Measurements from ENCODE around the gene SERPINH1. TPM values are rescaled to one million over a fixed set of nuclear protein-coding genes. Genes with fewer than 3 reads are reported as not detected.

The SERPINH1 gene
- total RNA-seq, 1 donor from 2014 or later = 4.5 TPM

- POLR2A ChIA-PET = interaction anchor here (0.6 kb wide), 1 partner anchor 129 kb away, joined by 13 read pairs; no protein-coding TSS in a partner anchor
- intact Hi-C loops (cut with micrococcal nuclease) = loop anchor here (5.0 kb wide), 1 partner anchor 119 kb away; the partner anchor contains the start of gene MAP6
- Mint-ChIP-seq H3K9me3 (no peaks in the 10 kb centered on the region), H3K4me1 (no peaks in the 10 kb centered on the region), H3K4me3 (no peak overlapping the region), H3K27ac (no peak overlapping the region), H3K27me3 (peaks cover 17% of the 10 kb centered on the region), H3K36me3 (ENCODE audit: low read depth) (no peaks in the 10 kb centered on the region)
- TF ChIP-seq, protein P1, sequence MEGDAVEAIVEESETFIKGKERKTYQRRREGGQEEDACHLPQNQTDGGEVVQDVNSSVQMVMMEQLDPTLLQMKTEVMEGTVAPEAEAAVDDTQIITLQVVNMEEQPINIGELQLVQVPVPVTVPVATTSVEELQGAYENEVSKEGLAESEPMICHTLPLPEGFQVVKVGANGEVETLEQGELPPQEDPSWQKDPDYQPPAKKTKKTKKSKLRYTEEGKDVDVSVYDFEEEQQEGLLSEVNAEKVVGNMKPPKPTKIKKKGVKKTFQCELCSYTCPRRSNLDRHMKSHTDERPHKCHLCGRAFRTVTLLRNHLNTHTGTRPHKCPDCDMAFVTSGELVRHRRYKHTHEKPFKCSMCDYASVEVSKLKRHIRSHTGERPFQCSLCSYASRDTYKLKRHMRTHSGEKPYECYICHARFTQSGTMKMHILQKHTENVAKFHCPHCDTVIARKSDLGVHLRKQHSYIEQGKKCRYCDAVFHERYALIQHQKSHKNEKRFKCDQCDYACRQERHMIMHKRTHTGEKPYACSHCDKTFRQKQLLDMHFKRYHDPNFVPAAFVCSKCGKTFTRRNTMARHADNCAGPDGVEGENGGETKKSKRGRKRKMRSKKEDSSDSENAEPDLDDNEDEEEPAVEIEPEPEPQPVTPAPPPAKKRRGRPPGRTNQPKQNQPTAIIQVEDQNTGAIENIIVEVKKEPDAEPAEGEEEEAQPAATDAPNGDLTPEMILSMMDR (IDR thresholded peaks at IDR 0.05) = no peak
- CTCF ChIA-PET = interaction anchor here (1.2 kb wide), 1 partner anchor 319 kb away, joined by 4 read pairs; no protein-coding TSS in a partner anchor
- no peak for DNase-seq
- ATAC-seq (ENCODE audit: low read depth) = no peak
These were observed 13.3 kb upstream of the SERPINH1 start for GRCh38 chr11:75548595-75549272.

- DNase-seq (no peak), ATAC-seq (ENCODE audit: low read depth) (no peak)
- POLR2A ChIA-PET = interaction anchor here (0.6 kb wide), 1 partner anchor 129 kb away, joined by 13 read pairs; no protein-coding TSS in a partner anchor
- intact Hi-C loops (cut with micrococcal nuclease) = loop anchor here (5.0 kb wide), 1 partner anchor 118 kb away; the partner anchor contains the start of gene MAP6
- H3K27ac Mint-ChIP-seq = no peak overlapping the region
- H3K27me3 Mint-ChIP-seq = peaks cover 14% of the 10 kb centered on the region
- CTCF ChIA-PET = no interaction called here
- H3K4me3 Mint-ChIP-seq = no peak overlapping the region
- no peaks in the 10 kb centered on the region for H3K4me1 Mint-ChIP-seq
- no peaks in the 10 kb centered on the region for H3K9me3 Mint-ChIP-seq
- H3K36me3 Mint-ChIP-seq (ENCODE audit: low read depth) = no peaks in the 10 kb centered on the region
- TF ChIP-seq, protein P1 (IDR thresholded peaks at IDR 0.05) = no peak
These were observed 12.6 kb upstream of the SERPINH1 start for GRCh38 chr11:75549370-75549958.

DNA sequence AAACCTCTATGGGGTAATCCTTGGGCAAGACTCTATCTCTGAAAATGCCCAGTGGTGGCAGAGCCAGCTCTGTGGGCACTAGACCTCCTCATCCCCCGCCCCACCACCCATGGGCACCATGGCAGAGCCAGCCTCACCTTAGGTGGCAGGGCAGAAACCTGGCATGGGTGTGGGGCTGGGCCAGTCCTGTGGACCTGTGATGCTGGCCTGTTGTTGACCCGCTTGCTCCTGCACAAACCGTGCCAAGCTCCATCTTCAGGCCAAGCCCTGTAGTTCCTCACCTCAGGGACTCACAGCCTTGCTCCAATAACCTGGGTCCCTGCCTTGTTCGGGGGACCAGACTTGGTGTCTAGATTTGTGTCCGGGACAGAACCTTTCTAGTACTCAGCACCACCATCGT is 8.9 kb upstream of the SERPINH1 start:
- TF ChIP-seq, protein P1 (IDR thresholded peaks at IDR 0.05) = no peak
- POLR2A ChIA-PET = interaction anchor here (0.7 kb wide), 1 partner anchor 9 kb away, joined by 3 read pairs; the partner anchor contains the start of gene SERPINH1
- intact Hi-C loops (cut with micrococcal nuclease) = no loop called here
- no peak for DNase-seq
- no peak overlapping the region for H3K4me3 Mint-ChIP-seq
- no peaks in the 10 kb centered on the region for H3K27me3 Mint-ChIP-seq
- H3K4me1 Mint-ChIP-seq = no peaks in the 10 kb centered on the region
- CTCF ChIA-PET = no interaction called here
- H3K9me3 Mint-ChIP-seq = no peaks in the 10 kb centered on the region
- ATAC-seq (ENCODE audit: low read depth) = no peak
- H3K36me3 Mint-ChIP-seq (ENCODE audit: low read depth) = no peaks in the 10 kb centered on the region
- no peak overlapping the region for H3K27ac Mint-ChIP-seq

- H3K4me1 Mint-ChIP-seq = no peaks in the 10 kb centered on the region
- no peak overlapping the region for H3K4me3 Mint-ChIP-seq
- ATAC-seq (ENCODE audit: low read depth) (no peak), DNase-seq (no peak)
- no peaks in the 10 kb centered on the region for H3K27me3 Mint-ChIP-seq
- CTCF ChIA-PET = interaction anchor here (0.6 kb wide), 1 partner anchor 75 kb away, joined by 3 read pairs; no protein-coding TSS in a partner anchor
- no peak overlapping the region for H3K27ac Mint-ChIP-seq
- H3K36me3 Mint-ChIP-seq (ENCODE audit: low read depth) = no peaks in the 10 kb centered on the region
- TF ChIP-seq, protein P1 (IDR thresholded peaks at IDR 0.05) = no peak
- H3K9me3 Mint-ChIP-seq = no peaks in the 10 kb centered on the region
- intact Hi-C loops (cut with micrococcal nuclease) = no loop called here
- POLR2A ChIA-PET = interaction anchor here (0.8 kb wide), 1 partner anchor 10 kb away, joined by 3 read pairs; no protein-coding TSS in a partner anchor
These were observed 8.2 kb upstream of the SERPINH1 start for GRCh38 chr11:75553889-75554257.

All from activated B cell treated with CpG ODN at 0.5 μM for 24 hours (primary cell).